HG02571 (cell line): ENCODE data around the gene TPP2.
A peak's percentile ranks its signal among the peaks of the same experiment; 100 is the strongest.

ENCODE experiments used
- ATAC-seq: cut with Tn5 transposase; IDR thresholded peaks from one replicate; pipeline ENCODE4 v1.9.1; 2021; ENCODE audit warnings: mild to moderate bottlenecking, moderate library complexity; ENCODE audit not compliant: unreplicated experiment

Gene TPP2

DNA sequence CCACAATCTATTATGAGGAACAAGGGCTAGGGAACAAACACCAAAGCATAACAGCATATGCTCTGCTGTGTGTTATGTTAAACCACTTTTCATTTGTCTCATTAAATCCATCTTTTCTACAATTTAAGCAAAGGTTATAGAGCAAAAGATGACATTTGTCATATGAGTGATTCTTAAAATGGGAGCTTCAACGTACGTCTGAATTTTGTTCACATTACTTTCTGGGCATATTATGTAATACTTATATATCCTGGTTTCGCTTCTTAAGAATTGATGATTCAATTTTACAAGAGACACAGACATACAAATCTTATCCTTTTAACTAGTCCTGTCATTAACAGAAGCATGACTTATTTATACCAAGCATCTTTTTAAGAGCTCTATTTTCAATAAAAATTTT, 3.3 kb upstream of the TPP2 start:
- no peak for ATAC-seq

DNA sequence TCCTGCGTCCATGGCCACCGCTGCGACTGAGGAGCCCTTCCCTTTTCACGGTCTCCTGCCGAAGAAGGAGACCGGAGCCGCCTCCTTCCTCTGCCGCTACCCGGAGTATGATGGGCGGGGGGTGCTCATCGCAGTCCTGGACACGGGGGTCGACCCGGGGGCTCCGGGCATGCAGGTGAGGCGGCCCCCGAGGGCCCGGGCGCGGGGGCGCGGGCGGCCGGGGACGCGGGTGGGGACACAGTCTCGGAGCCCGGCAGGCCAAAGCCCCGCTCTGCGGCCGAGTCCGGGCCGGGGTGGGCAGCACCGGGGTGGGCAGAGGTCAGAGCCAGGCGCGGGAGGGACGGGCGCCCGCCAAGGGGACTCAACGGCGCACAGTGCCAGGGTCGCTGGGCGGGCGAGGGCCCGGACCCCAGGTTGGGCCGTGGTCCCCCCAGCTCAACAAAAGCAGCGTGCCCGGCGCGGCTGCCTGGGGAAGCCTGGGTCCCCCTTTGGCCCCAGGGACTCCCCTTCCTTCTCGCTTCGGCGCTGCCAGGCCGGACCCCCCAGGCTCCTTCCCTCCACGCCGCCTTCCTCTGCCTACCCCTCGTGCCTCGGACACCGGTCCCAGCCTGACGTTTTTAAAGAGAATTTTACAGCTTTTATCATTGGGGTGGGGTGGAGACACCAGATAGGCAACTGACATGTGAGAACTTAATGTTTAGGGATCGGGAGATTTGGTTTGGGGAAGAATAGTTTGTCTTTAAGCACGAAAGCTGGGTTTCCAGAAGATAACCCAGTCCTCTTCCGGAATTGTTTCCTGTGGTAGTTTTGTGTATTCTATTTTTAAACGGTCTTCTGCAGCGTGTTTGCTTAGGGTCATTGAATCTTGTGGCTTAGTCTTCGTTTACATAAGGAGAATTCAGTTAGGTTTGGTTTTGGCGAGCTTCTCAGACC, 509 bp downstream of the TPP2 start:
- ATAC-seq = peak; percentile 19

GRCh38 chr13:102598061-102598460, 1.3 kb downstream of the TPP2 start:
- no peak for ATAC-seq

- no peak for ATAC-seq
Measured at GRCh38 chr13:102599426-102600012, 2.7 kb downstream of the TPP2 start.

- no peak for ATAC-seq
Measured at GRCh38 chr13:102606537-102607309, 9.9 kb downstream of the TPP2 start.

- no peak for ATAC-seq
Measured at GRCh38 chr13:102608974-102609373, 12.2 kb downstream of the TPP2 start.

DNA sequence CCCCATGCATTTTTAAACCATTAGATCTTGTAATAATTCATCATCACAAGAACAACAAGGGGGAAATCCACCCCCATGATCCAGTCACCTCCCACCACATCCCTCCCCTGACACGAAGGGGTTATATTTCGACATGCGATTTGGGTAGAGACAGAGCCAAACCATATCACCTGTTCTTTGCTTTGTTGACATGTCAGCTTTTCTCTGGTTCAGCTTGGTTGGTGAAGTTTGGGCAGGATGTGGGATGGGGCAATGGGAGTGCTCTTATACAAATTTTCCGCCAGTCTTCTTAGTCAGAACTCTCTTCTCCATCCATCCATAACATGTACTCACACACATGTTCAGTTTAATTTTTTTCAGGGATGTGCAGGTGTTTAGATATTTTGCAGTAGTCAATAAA, 12.9 kb downstream of the TPP2 start:
- no peak for ATAC-seq

DNA sequence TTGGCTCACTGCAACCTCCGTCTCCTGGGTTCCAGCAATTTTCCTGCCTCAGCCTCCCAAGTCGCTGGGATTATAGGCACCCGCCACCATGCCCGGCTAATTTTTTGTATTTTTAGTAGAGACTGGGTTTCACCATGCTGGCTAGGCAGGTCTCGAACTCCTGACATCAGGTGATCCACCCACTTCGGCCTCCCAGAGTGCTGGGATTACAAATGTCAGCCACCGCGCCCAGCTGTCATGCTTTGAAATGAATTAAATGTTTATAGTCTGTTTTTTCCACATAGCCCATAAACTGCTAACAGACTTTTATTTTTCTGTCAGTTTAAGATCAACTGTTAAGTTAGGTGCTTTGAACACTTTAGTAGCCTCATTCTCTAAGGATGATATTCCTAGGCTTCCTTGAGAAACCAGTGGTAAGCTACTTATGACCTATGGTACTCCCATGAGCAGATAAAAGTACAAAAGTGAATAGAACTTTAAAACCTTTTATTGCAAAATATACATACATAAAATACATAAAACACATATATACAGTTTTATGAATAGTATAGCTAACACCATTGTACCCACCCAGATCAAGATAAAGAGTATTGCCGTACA, 13.6 kb downstream of the TPP2 start:
- ATAC-seq = no peak

DNA sequence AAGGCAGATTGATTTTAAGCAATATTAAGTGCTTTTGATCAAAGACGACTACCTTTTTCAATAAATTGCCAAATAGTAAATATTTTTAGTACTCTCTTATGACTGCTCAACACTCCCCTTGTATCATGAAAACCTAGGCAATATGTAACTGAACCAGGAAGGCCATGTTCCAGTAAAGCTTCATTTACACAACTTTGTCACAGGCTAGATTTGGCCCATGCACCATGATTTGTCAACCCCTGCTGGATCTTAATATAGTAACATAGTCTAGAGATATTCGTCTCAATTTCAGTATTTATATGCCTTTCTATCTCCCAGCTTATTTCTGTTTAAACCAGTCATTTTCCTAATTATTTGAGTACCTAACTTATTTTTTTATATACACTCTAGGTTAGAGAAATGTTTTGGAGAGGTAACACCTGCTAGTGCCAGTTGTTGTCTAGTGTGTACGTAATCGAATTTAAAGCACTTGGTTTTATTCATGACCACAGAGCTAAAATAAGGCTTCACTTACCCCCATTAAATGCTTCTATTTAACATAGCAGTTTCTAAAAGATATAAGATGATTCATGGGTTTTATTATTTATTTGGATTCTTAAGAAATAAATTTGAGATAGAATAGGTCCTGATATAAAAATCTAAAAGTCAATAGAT, 21.0 kb downstream of the TPP2 start:
- no peak for ATAC-seq

DNA sequence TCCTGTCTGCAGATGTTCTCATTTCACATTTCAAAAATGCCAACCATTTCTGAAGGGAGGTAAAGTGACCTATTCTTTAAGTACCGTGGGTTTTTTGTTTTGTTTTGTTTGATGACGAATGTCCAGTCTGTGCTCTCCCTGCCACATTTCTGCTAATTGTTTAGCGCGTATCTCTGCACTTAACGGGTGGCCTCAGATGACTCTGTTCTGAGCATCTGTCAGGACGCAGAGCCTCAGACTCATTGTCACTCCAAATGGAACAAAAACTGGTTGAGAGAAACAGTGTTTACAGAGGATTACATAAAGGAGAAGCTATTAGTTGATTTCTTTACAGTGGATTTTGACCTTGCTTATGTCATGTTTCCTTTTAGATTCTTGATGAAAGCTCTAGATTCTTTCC, 23.7 kb downstream of the TPP2 start:
- ATAC-seq = no peak

DNA sequence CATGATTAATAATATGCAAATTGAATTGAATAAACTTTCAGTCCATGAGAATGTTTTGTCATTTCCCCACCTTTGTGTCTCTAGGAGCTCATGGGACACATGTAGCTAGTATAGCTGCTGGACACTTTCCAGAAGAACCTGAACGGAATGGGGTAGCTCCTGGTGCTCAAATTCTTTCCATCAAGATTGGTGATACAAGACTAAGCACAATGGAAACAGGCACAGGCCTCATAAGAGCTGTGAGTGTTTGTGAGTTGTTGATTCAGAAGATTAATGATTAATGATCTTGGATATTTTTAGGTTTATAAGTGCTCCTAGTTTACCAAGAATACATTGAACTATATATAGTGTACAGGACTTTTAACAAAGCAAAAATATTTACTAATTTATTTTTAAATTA, 30.1 kb downstream of the TPP2 start:
- ATAC-seq = no peak

DNA sequence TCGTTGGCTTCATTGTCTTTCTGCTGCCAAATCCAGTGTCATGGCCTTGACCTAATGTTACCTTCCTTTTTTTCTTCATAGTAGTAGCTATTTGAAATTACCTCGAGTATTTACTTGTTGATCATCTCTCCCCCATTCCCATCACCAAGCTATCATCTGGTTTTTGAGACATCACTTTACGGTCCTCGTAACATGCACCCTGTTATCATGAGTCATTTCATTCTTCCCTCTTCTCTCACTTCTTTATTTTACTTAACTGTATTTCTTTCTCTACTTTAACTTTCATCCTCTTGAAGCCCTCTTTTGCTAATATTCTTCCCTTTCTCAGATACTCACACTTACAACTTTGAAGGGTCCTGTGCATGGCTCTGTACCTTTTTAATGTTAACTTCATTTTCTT, 31.8 kb downstream of the TPP2 start:
- ATAC-seq = no peak

DNA sequence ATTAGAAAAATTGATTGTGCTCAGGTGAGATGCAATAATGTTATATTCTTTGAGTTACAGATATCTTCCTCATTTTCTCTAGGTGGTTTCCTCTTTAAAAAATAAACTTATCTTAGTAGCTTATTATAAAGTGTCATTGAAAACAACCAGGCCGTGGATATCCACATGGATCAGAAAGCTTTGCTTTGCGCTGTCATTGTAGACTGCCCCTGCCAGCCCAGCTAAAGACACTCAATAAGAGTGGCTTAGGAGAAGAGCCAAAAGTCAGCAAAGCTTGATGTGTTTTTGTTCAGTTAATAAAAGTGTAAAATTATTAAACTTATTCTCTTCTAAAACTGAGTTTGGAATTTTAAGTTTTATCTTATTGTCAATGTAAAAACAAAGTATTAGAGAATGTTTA, 34.4 kb downstream of the TPP2 start:
- ATAC-seq = no peak

DNA sequence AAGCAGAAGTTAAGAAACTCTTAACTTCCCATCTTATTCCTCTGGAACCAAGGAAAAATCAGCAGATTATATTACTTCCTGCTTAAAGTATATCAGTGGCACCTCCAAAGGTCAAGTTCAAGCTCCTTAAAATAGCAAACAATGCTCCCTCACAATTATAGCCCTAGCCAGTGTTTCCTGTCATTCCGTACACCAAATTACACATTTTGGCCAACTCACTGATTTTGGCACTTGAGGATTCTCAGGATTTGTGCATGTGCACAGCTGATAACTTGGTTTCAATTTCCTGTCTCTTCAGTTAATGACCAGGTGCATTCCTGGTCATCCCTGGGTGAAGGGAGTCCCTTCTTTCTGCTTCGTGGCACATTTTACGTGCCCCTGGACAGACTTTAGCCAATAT, 42.0 kb downstream of the TPP2 start:
- no peak for ATAC-seq

- ATAC-seq = no peak
Measured at GRCh38 chr13:102642029-102642428, 45.2 kb downstream of the TPP2 start.

- no peak for ATAC-seq
Measured at GRCh38 chr13:102642475-102642874, 45.7 kb downstream of the TPP2 start.

DNA sequence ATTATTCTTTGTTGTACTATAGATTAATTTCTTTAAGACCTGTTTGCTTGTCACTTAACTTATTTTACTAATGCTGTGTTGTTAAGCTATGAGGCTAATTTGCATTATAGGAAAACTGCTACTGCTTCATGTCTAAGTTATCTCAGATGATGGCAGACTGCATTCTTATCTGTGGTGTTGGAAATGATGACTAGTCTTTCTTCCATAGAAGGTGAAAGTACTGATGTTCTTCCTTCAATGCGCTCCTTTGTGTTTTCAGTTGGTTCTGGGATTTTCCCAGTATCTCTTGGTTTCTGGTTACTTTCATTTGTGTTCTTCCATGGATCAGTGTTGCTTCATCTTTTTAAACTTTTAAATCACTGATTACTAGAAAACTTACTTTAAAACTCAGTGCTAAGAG, 46.9 kb downstream of the TPP2 start:
- no peak for ATAC-seq

DNA sequence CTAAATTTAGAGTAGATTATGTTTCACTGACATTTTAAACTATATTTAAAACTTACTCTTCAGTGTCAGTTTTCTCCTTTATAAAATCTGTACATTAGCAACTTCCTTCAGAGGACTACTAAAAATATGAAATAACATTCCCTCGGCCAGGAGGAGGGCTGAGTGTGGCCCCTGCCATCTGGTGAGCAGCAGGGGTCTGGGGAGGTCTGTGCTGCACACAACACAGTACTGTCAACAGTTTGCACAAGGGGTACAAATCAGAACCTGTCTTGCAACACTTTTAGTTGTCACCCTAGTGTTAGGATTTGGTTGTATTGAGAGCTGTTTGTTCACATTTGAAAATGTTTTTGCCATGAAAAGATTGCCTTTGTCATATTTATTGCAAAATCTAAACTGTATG, 48.9 kb downstream of the TPP2 start:
- no peak for ATAC-seq

GRCh38 chr13:102648046-102648445, 51.3 kb downstream of the TPP2 start:
- no peak for ATAC-seq

GRCh38 chr13:102650444-102650843, 53.7 kb downstream of the TPP2 start:
- ATAC-seq = no peak

DNA sequence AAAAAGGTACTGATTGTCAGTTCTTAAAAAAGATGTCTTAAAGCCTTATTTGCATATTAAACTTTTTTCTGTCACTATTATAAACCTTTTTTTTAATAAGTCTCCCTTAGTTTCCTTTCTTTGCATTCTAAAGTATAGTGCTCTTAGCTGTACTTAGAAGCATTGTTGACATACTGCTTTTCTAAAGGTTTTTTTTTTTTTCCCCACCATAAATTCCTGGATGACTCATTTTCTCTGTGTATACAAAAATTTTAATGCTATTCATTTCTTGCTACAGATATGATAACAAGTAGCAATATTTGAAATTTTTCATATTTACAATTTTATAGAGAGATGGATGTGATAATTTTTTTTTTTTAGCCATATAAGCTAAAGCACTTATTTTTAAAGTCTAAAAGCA, 54.6 kb downstream of the TPP2 start:
- ATAC-seq = no peak
